ENCODE results near the gene RPS14.

RPS14 gene

GRCh38 chr5:150412319-150413175 lies 37.0 kb downstream of the RPS14 start, which contains the start of gene CD74:
CD74 (minus strand) TSS chr5:150412910; CDS start chr5:150412749, 161 bp downstream.
- DNase-seq = peak; percentile 94

GRCh38 chr5:150411245-150411979 lies 38.1 kb downstream of the RPS14 start:
- peak; percentile 82 for DNase-seq

DNA sequence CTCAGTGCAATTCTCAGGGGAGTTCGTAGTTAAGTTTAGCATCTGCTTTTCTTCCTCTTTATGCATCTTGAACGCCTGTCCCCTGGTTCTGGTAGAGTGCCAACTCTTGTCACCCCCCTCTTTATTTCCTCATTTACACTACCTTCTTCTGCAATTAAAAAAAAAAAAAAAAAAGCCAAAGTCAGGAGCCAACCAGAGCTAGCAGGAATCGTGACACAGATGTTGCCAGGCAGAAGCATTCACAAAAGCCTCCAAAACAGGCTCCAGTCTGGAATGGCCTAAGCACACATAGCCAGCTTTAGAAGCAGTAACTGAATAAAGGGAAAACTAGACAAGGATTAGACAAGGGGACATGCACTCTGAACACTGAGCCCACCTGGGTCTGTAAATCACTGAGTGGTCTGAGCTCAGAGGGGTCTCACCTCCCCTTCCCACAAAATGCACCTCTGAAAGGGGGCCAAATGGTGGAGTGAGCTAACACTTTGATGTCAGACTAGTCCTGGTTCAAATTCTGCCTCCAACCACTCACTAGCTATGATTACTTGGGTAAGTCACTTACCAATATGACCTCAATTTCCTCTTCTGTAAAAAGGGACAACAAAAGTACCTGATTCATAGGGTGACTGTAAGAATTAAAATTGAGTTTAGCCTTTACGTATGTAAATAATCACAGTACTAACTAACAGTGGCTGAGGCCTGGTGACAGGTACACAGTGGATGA lies 38.9 kb downstream of the RPS14 start:
- no peak for DNase-seq

DNA sequence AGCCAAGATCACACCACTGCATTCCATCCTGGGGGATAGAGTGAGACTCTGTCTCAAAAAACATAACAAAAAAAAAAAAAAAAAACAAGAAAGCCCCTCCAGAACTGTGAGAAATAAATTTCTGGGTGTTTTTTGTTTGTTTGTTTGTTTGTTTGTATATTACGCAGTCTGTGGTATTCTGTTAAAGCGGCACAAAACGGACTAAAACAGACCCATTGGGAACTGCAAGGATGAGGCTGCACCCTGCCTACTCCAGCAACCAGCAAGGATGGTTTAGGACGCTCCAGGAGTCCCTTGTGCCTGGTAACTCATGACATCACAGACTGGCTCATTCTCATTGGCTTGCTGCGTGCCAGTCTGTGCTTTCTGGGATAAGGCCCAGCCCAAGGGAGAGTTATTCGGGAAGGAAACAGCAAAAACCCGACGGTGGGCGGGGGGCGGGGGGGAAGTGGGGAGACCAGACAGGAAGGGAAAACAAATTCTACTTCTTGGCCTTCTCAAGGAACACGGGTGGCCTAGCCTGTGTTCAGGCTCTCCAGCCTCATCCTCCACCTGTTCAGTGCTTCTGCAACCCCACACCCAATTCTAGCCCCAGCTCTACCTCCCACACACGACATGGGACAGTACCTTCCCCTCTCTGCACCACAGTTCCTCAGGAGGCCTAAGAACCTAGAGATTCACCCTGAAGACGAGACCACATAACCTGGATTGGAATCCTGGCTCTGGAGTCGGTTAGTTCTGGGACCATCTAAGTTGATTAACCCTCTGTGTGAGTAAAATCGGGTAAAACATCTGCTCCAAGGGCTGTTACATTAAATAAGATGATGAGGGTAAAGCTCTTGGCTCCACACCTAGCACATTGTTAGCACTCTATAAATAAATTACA lies 39.7 kb downstream of the RPS14 start:
- DNase-seq = peak; percentile 72

- DNase-seq = no peak
These were observed 41.2 kb downstream of the RPS14 start for GRCh38 chr5:150408231-150408943.

DNA sequence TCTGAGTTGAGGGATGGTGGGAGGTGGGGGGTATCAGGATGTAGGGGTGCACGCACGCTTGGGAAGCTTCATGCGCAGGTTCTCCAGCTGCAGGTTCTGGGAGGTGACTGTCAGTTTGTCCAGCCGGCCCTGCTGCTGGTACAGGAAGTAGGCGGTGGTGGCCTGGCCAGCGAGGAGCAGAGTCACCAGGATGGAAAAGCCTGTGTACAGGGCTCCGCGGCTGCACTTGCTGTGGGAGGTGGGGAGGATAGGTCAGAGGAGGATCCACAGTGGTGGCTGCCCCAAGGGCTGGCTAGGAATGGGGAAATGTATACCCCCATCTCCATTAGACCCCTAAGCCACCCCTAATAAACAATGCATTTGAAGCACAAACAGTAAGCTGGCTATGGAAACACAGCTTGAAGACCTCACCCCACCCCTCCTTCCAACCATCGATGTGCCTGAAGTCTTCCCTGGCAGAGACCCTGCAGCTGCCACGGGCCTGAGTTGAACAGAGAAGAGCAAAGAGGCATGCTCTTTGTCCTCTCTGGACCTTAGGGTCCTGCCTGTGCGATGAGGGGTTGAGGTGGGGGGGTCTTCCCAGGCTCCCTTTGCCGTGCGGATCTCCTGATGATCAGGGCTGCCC lies 42.3 kb downstream of the RPS14 start:
- no peak for DNase-seq

- DNase-seq = no peak
These were observed 42.8 kb downstream of the RPS14 start for GRCh38 chr5:150406723-150407095.

DNA sequence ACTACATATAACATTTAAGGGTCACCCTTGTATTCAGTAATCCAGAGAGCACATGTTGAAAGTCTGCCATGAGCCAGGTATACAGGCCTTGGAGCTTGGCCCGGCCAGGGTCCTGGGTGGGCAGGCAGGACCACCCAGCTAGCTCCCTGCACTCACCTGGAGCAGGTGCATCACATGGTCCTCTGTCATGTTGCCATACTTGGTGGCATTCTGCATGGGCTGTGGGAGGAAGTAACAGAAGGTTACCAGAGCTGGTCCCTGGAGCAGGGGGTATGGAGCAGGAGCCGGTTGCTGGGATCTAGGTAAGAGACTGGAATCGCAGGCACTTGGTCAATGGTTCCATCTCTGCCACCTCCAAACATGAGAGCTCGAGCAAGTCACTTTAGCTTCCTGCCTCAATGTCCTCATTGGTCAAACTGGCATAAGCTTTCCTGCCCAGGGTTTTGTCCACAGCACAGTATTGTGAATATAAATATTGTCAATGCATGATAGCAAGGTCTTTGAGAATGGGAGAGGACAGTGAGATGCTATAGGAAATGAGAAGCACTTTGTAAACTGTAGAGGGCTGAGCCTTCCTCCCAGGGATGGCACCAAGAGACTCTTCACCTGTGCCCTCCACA lies 43.3 kb downstream of the RPS14 start:
- no peak for DNase-seq

DNA sequence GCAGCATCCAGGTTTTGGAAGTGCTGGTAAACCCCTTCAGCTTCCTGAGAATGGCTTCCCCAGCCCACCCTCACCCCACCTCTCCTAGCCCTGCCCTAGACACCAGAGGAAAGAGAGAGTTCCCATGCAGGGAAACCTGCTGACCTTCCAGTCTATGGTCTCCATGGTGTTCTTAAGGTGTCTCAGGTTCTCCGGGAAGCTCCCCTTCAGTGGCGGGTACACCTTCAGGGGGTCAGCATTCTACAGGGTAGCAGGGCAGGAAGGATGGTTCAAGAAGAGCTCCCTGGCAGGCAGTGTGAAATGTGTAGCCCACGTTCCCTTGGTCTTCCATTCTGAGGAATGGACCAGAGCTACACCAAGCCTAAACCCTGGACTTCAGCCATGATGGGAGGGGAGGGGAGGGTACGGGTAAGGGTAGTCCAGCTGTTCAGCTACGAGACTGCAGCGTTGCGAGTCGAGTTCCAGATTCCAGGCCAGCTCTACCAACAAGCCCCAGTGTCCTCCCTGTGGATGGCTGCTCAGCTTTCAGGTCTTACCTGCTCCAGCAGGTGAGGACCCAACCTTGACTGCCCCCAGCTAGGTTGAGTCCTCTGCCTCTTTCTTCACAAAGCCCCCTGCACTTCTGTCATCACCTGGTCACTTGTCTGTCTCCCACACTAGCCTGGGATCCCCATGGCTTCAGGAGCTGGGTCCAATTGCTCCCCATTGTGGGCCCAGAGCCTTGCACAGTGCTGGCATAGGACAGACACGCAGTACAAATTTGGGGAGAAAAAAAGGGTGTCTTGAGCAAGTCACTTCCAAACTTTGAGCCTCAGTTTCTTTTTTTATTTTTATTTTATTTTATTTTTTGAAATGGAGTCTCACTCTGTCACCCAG lies 44.4 kb downstream of the RPS14 start:
- no peak for DNase-seq

- DNase-seq = no peak
These were observed 45.0 kb downstream of the RPS14 start for GRCh38 chr5:150404535-150404934.

DNA sequence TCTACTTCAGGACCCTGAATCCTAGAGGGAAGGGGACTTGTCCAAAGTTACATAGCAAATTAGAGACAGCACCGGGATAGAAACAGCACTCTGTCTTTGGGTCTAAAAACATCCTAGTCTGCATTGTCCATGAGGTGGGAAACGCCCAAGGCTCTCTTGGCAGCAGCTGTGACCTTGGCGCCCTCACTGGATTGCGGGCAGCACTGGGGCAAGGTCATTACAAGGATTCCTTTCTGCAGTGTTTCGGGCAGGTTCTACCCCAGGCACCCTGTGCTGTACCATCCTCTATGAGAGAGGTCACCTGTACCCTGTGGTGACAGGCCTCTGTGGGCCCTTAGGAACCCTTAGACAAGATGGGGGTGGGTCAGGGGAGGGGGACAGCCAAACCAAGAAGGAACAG lies 45.4 kb downstream of the RPS14 start:
- no peak for DNase-seq

DNA sequence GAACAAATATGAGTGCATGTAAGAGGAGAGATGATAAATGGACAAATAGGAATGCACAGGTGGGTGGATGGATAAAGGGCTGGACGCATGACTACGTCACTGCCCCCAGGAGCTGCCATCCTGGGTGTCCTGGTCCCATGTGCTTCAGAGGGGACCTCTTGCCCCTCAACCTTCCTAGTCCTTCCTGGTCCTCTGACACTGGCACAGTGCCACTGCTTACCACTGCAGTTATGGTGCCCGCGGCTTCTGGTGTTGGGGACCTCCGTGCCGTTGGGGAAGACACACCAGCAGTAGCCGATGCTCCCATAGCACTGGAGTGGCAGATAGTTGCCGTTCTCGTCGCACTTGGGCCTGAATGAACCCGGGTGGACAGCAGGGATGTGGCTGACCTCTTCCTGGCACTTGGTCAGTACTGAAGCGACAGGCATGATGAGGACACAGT lies 46.6 kb downstream of the RPS14 start:
- DNase-seq = no peak

GRCh38 chr5:150402229-150402773 lies 47.2 kb downstream of the RPS14 start:
- no peak for DNase-seq

- no peak for DNase-seq
These were observed 47.9 kb downstream of the RPS14 start for GRCh38 chr5:150401376-150402228.

GRCh38 chr5:150401076-150401375 lies 48.5 kb downstream of the RPS14 start:
- DNase-seq = no peak

DNA sequence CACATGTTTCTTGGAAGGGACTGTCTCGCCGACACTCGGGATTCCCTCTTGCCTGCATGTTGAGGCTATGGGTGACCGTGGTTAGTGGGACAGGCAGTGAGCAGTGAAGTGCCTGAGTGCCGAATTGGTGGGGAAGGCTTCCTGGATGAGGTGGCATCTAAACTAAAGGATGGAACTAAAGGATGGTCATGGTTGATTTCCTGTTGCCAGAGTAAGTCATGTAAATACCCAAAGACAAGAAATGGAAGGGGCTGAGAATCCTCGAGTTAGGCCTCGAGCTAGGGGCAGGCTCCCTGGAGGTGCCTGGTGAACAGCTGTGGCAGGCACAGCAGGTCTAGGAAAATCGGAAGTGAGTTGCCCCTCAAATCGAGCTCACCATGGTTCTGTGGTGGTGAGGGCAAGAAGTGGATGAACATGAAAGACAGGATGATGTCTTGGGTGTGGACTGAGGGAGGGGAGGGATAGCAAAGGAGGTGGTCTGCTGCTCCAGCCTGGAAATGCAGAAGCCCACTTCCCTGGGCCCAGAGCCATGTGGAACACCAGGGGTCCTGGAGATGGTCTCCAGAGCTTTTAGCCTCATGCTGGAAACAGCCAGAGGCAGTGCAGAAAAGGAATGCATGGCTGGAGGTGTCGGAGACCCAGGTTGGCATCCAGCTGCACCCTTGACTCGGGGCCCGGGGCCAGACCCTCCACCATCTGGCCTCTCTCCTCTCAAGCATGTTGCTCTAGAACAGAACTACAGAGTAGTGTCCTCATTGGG lies 49.0 kb downstream of the RPS14 start:
- DNase-seq = no peak

DNA sequence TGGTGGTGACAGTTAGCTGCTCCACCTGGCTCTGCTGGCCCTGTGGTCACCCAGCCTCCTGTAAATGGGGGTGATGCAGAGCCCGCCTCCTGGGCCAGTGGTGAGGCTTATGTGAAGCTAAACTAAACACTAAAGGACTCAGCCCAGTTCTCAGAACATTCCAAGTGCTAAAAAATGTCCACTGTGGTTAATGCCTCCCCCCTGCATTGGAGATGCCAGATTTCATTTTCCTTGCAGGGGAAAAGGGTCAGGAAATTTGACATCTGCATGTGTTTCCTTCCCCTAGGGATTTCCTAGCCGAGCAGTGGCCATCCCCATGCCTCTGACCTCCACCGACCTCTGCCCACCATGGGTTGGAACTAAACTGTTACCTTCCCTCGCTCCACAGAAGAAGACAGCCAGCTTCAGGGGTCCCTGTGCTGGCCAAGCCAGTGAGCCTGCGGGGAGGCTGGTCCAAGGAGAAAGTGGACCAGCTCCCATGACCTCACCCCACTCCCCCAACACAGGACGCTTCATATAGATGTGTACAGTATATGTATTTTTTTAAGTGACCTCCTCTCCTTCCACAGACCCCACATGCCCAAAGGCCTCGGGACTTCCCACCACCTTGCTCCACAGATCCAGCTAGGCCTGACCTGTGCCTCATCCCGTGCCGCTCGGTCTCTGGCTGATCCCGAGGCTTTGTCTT lies 49.9 kb downstream of the RPS14 start:
- no peak for DNase-seq

Data from activated CD8-positive, alpha-beta memory T cell treated with anti-CD3 and anti-CD28 coated beads for 24 hours (primary cell).